Astrocyte (in vitro differentiated cells and primary cell): ENCODE data around the gene PDCD2L. TPM values are rescaled to one million over a fixed set of nuclear protein-coding genes. Genes with fewer than 3 reads are reported as not detected.

ENCODE experiments used
- DNase-seq: peaks from one replicate; pipeline ENCODE4 v3.0.0-alpha.2; 2010; ENCODE audit warnings: low read depth
- FAIRE-seq: peaks from 2 replicates; lab custom pipeline; 2011; peaks lifted over from hg19 to GRCh38; lab: Jason Lieb, UNC
- H2AFZ ChIP-seq: 2 replicates; pipeline ENCODE4 v1.6.0; 2012; ENCODE audit warnings: low read depth, low read length, inconsistent platforms
- H3K27ac ChIP-seq: 2 replicates; pipeline ENCODE4 v1.5.1; 2011; ENCODE audit warnings: low read depth, low read length, inconsistent platforms
- H3K27me3 ChIP-seq: 2 replicates; pipeline ENCODE4 v1.6.0; 2011; ENCODE audit warnings: low read length, inconsistent platforms; ENCODE audit not compliant: insufficient read depth
- H3K36me3 ChIP-seq: 2 replicates; pipeline ENCODE4 v1.5.1; 2011; ENCODE audit warnings: low read length, inconsistent platforms; ENCODE audit not compliant: insufficient read depth
- H3K4me1 ChIP-seq: 2 replicates; pipeline ENCODE4 v1.5.1; 2011; ENCODE audit warnings: low read length, inconsistent platforms; ENCODE audit not compliant: insufficient read depth
- H3K4me2 ChIP-seq: 2 replicates; pipeline ENCODE4 v1.6.0; 2012; ENCODE audit warnings: low read length, inconsistent platforms
- H3K4me3 ChIP-seq: 2 replicates; pipeline ENCODE4 v1.5.1; 2011; ENCODE audit warnings: low read depth, mild to moderate bottlenecking, low read length, inconsistent platforms; ENCODE audit not compliant: insufficient read depth
- H3K79me2 ChIP-seq: 2 replicates; pipeline ENCODE4 v1.6.0; 2012; ENCODE audit warnings: mild to moderate bottlenecking, low read length, inconsistent platforms; ENCODE audit not compliant: insufficient read depth
- H3K9ac ChIP-seq: 2 replicates; pipeline ENCODE4 v1.6.0; 2012; ENCODE audit warnings: mild to moderate bottlenecking, low read length, inconsistent platforms
- H3K9me3 ChIP-seq: 2 replicates; pipeline ENCODE4 v1.5.1; 2012; ENCODE audit warnings: low read depth, mild to moderate bottlenecking, low read length, inconsistent platforms; ENCODE audit not compliant: insufficient read depth
- H4K20me1 ChIP-seq: 2 replicates; pipeline ENCODE4 v1.6.0; 2012; ENCODE audit warnings: low read length, inconsistent platforms; ENCODE audit not compliant: insufficient read depth
- H3K27ac Mint-ChIP-seq: one replicate; pipeline ENCODE4 v1.8.0; 2021; ENCODE audit warnings: mild to moderate bottlenecking, mixed read lengths; ENCODE audit not compliant: unreplicated experiment
- H3K27me3 Mint-ChIP-seq: one replicate; pipeline ENCODE4 v1.8.0; 2021; ENCODE audit warnings: low read depth, mixed read lengths; ENCODE audit not compliant: unreplicated experiment
- H3K36me3 Mint-ChIP-seq: one replicate; pipeline ENCODE4 v1.8.0; 2021; ENCODE audit warnings: low read depth, mixed read lengths; ENCODE audit not compliant: unreplicated experiment
- H3K4me1 Mint-ChIP-seq: one replicate; pipeline ENCODE4 v1.8.0; 2021; ENCODE audit warnings: low read depth, mixed read lengths; ENCODE audit not compliant: unreplicated experiment
- H3K4me3 Mint-ChIP-seq: one replicate; pipeline ENCODE4 v1.8.0; 2021; ENCODE audit warnings: mild to moderate bottlenecking, moderate library complexity, mixed read lengths; ENCODE audit not compliant: unreplicated experiment
- H3K9me3 Mint-ChIP-seq: one replicate; pipeline ENCODE4 v1.8.0; 2021; ENCODE audit warnings: mild to moderate bottlenecking, mixed read lengths; ENCODE audit not compliant: unreplicated experiment
- EZH2 ChIP-seq: IDR thresholded peaks from 2 replicates; pipeline ENCODE4 v1.6.1; 2012; ENCODE audit warnings: mild to moderate bottlenecking, low read length, inconsistent platforms; ENCODE audit not compliant: insufficient read depth
- total RNA-seq: library from RNA; stranded (reverse); gene quantifications from 2 replicates; pipeline ENCODE4 v1.2.1, GENCODE V29; 2021
- TF ChIP-seq, protein P1 (sequence below): IDR thresholded peaks from 2 replicates; pipeline ENCODE4 v1.5.1; 2011; ENCODE audit warnings: low read depth, mild to moderate bottlenecking, inconsistent platforms, low read length, moderate library complexity; ENCODE audit not compliant: insufficient read depth

Gene PDCD2L
- total RNA-seq, 1 donor from 2014 or later = 12.0 TPM

- no peaks in the 10 kb centered on the region for H3K27me3 Mint-ChIP-seq
- Histone ChIP-seq H3K27ac (no peak overlapping the region), H2AFZ (no peak overlapping the region), H3K27me3 (no peaks in the 10 kb centered on the region), H3K79me2 (peaks cover 36% of the 10 kb centered on the region), H4K20me1 (peaks cover 22% of the 10 kb centered on the region), H3K4me2 (no peak overlapping the region), H3K9me3 (no peaks in the 10 kb centered on the region), H3K36me3 (peaks cover 9% of the 10 kb centered on the region), H3K9ac (no peak overlapping the region), H3K4me1 (peaks cover 18% of the 10 kb centered on the region), H3K4me3 (no peak overlapping the region)
- FAIRE-seq (no peak), DNase-seq (no peak)
- H3K9me3 Mint-ChIP-seq = no peaks in the 10 kb centered on the region
- H3K36me3 Mint-ChIP-seq = peaks cover 9% of the 10 kb centered on the region
- peaks cover 15% of the 10 kb centered on the region for H3K4me1 Mint-ChIP-seq
- no peak overlapping the region for H3K27ac Mint-ChIP-seq
- peak overlapping the region; percentile 87 for H3K4me3 Mint-ChIP-seq
- no peak for TF ChIP-seq EZH2
- TF ChIP-seq, protein P1, sequence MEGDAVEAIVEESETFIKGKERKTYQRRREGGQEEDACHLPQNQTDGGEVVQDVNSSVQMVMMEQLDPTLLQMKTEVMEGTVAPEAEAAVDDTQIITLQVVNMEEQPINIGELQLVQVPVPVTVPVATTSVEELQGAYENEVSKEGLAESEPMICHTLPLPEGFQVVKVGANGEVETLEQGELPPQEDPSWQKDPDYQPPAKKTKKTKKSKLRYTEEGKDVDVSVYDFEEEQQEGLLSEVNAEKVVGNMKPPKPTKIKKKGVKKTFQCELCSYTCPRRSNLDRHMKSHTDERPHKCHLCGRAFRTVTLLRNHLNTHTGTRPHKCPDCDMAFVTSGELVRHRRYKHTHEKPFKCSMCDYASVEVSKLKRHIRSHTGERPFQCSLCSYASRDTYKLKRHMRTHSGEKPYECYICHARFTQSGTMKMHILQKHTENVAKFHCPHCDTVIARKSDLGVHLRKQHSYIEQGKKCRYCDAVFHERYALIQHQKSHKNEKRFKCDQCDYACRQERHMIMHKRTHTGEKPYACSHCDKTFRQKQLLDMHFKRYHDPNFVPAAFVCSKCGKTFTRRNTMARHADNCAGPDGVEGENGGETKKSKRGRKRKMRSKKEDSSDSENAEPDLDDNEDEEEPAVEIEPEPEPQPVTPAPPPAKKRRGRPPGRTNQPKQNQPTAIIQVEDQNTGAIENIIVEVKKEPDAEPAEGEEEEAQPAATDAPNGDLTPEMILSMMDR = no peak
Observed at GRCh38 chr19:34363930-34364329, 40.3 kb upstream of the PDCD2L start.

DNA sequence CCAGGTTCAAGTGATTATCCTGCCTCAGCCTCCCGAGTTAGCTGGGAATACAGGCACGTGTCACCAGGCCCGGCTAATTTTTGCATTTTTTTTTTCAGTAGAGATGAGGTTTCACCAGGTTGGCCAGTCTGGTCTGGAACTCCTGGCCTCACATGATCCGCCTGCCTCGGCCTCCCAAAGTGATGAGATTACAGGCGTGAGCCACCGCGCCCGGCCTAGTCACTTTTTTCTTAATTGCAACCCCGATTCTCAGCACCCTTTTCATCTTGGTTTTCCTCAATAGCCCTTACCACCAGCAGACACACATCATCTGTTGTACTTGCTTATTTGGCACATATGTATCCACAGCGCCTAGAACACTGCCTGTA, 39.8 kb upstream of the PDCD2L start:
- Histone ChIP-seq H3K4me3 (peak overlapping the region; percentile 64), H3K36me3 (peaks cover 9% of the 10 kb centered on the region), H3K4me1 (peaks cover 16% of the 10 kb centered on the region), H3K9ac (peak overlapping the region; percentile 67), H2AFZ (peak overlapping the region; percentile 89), H3K27me3 (no peaks in the 10 kb centered on the region), H3K79me2 (peaks cover 36% of the 10 kb centered on the region), H3K4me2 (peak overlapping the region; percentile 89), H4K20me1 (peaks cover 22% of the 10 kb centered on the region), H3K9me3 (no peaks in the 10 kb centered on the region), H3K27ac (no peak overlapping the region)
- Mint-ChIP-seq H3K27ac (no peak overlapping the region), H3K36me3 (peaks cover 9% of the 10 kb centered on the region), H3K27me3 (no peaks in the 10 kb centered on the region), H3K4me1 (peaks cover 13% of the 10 kb centered on the region), H3K4me3 (peak overlapping the region; percentile 87), H3K9me3 (no peaks in the 10 kb centered on the region)
- TF ChIP-seq, protein P1 = no peak
- no peak for FAIRE-seq
- no peak for DNase-seq

DNA sequence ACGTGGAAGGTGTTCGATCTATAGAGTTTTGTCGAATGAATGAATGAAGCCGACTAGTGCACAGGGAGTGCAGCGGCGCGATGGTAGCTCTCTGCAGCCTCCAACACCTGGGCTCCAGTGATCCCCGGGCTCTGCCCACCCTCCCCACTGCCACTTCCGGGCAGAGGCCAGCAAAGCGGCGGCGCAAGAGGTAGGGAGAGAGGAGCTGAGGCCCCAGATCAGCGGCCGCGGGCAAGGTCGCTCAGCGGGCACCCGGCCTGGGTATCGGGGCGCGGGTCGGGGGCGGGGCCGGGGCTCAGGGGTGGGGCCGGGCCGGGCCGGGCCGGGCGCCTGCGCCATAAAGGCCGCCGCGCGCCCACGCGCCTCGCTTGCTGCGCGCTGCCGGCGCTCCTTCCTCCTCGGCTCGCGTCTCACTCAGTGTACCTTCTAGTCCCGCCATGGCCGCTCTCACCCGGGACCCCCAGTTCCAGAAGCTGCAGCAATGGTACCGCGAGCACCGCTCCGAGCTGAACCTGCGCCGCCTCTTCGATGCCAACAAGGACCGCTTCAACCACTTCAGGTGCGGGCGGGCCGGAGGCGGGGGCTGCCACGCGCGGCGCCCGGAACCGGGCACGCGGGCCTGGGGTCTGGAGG, 39.3 kb upstream of the PDCD2L start, which contains the start of gene GPI:
GPI (plus strand) TSS at position 367 of the 633 bp plus-strand sequence; CDS start at position 438, 71 bp downstream.
- TF ChIP-seq, protein P1 = no peak
- no peak for TF ChIP-seq EZH2
- Mint-ChIP-seq H3K27ac (peak within 1 kb of the TSS; percentile 6), H3K9me3 (no peaks in the 10 kb centered on the region), H3K4me1 (peaks cover 11% of the 10 kb centered on the region), H3K36me3 (peaks cover 10% of the 10 kb centered on the region), H3K27me3 (no peaks in the 10 kb centered on the region), H3K4me3 (peak within 1 kb of the TSS; percentile 96)
- Histone ChIP-seq H3K36me3 (peaks cover 13% of the 10 kb centered on the region), H3K79me2 (peaks cover 36% of the 10 kb centered on the region), H3K4me2 (peak within 1 kb of the TSS; percentile 89), H2AFZ (peak within 1 kb of the TSS; percentile 89), H3K4me1 (peaks cover 12% of the 10 kb centered on the region), H3K9me3 (no peaks in the 10 kb centered on the region), H3K4me3 (peak within 1 kb of the TSS; percentile 87), H4K20me1 (peaks cover 22% of the 10 kb centered on the region), H3K27me3 (no peaks in the 10 kb centered on the region), H3K9ac (peak within 1 kb of the TSS; percentile 88), H3K27ac (peak within 1 kb of the TSS; percentile 61)
- FAIRE-seq (no peak), DNase-seq (no peak)
